GM12878 (cell line): ENCODE data around the gene CELF2. TPM values are rescaled to one million over a fixed set of nuclear protein-coding genes. Genes with fewer than 3 reads are reported as not detected.

ENCODE experiments used
- GATAD2B ChIP-seq: fragments of 450-650 bp; conservative IDR thresholded peaks from 2 replicates; pipeline ENCODE4 v1.6.1; 2017; ENCODE audit warnings: low read depth, mild to moderate bottlenecking, moderate library complexity
- HDGF ChIP-seq: fragments of 450-650 bp; IDR thresholded peaks from 2 replicates; pipeline ENCODE4 v1.6.1; 2016; ENCODE audit warnings: antibody characterized with exemption
- IRF4 ChIP-seq: IDR thresholded peaks from 2 replicates; pipeline ENCODE4 v1.6.1; 2011; ENCODE audit warnings: low read depth, low read length
- POLR2AphosphoS2 ChIP-seq: IDR thresholded peaks from 2 replicates; pipeline ENCODE4 v1.6.1; 2011; ENCODE audit warnings: low read depth, mild to moderate bottlenecking, low read length, improper control_type of control experiment, moderate library complexity
- POU2F2 ChIP-seq: IDR thresholded peaks from 3 replicates; pipeline ENCODE4 v1.6.1; 2011; ENCODE audit warnings: low read depth, mild to moderate bottlenecking, low read length, borderline replicate concordance
- RUNX3 ChIP-seq: IDR thresholded peaks from 2 replicates; pipeline ENCODE4 v1.6.1; 2012; ENCODE audit warnings: low read length, inconsistent platforms
- TCF3 ChIP-seq: IDR thresholded peaks from 2 replicates; pipeline ENCODE4 v1.6.1; 2012; ENCODE audit warnings: low read depth, mild to moderate bottlenecking, low read length, borderline replicate concordance; ENCODE audit not compliant: insufficient read depth
- ZZZ3 ChIP-seq: IDR thresholded peaks from 2 replicates; pipeline ENCODE4 v1.6.1; 2011; ENCODE audit warnings: low read depth; ENCODE audit not compliant: control insufficient read depth, insufficient read length
- polyA plus RNA-seq, 11 experiments: library from polyadenylated mRNA; depleted of rRNA in 4 of 11; unstranded in 6 of 11; stranded (reverse) in 5 of 11; fragments of >200 nt; fragmentation: Nextera tagmentation in 4 of 11; fragmentation: Illumina TruSeq in 1 of 11; extraction: Ambion mirVana in 4 of 11; extraction: Trizol in 1 of 11; gene quantifications; 1 replicate in 1 of 11; 2 replicates in 10 of 11; pipeline versions ENCODE4 v1.2.1 to v1.2.3, GENCODE V29; 2011 to 2016; ENCODE audit warnings: inconsistent platforms in 2 of 11, missing spikeins in 2 of 11, low read depth in 1 of 11
- total RNA-seq, 4 experiments: library from RNA; depleted of rRNA in 3 of 4; stranded (reverse); fragments of >200 nt in 3 of 4; fragmentation: Illumina TruSeq in 1 of 4; extraction: Trizol in 1 of 4; gene quantifications; 2 replicates each; pipeline versions ENCODE4 v1.2.1 to v1.2.3, GENCODE V29; 2013 to 2021
- TF ChIP-seq, protein P1 (sequence below): fragments of 450-650 bp; conservative IDR thresholded peaks from 2 replicates; pipeline ENCODE4 v1.6.1; 2017; ENCODE audit warnings: mild to moderate bottlenecking, moderate library complexity
- TF ChIP-seq, protein P2 (sequence below): fragments of 450-650 bp; IDR thresholded peaks from 2 replicates; pipeline ENCODE4 v1.6.1; 2016; ENCODE audit warnings: mild to moderate bottlenecking
- TF ChIP-seq, protein P3 (sequence below): IDR thresholded peaks from 2 replicates; pipeline ENCODE4 v1.6.1; 2012; ENCODE audit warnings: low read depth, low read length, improper control_type of control experiment

The CELF2 gene
- total and polyA plus RNA-seq, 10 of the 15 experiments (the other 5 are each of a cell fraction or from before 2014, with no cell fraction given), result 20.8 to 129 (median 86.3) TPM

DNA sequence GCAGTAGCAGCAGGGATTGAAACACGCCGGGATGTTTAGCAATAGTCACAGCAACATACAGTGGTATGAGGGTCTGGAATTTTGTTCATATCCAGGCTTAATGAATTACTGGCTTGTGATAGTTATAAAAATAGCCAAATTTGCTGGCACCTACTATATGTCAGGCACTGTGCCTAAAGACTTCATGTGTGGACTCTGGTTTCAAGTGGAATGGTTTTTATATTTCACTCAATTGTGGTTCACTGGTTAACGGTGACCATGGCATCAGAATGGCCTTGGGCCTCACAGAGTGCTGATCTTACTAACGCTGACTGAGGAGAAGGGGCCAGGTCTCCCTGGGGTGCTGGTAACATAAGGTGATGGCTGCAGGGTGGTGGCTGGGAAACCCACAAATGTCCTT, 55.7 kb downstream of the CELF2 start (continued):
- TF ChIP-seq, protein P1, sequence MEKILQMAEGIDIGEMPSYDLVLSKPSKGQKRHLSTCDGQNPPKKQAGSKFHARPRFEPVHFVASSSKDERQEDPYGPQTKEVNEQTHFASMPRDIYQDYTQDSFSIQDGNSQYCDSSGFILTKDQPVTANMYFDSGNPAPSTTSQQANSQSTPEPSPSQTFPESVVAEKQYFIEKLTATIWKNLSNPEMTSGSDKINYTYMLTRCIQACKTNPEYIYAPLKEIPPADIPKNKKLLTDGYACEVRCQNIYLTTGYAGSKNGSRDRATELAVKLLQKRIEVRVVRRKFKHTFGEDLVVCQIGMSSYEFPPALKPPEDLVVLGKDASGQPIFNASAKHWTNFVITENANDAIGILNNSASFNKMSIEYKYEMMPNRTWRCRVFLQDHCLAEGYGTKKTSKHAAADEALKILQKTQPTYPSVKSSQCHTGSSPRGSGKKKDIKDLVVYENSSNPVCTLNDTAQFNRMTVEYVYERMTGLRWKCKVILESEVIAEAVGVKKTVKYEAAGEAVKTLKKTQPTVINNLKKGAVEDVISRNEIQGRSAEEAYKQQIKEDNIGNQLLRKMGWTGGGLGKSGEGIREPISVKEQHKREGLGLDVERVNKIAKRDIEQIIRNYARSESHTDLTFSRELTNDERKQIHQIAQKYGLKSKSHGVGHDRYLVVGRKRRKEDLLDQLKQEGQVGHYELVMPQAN, result no peak
- TF ChIP-seq IRF4 (no peak), POLR2AphosphoS2 (no peak), TCF3 (no peak), ZZZ3 (no peak), GATAD2B (no peak), RUNX3 (no peak), HDGF (no peak), POU2F2 (no peak)
- TF ChIP-seq, protein P2, sequence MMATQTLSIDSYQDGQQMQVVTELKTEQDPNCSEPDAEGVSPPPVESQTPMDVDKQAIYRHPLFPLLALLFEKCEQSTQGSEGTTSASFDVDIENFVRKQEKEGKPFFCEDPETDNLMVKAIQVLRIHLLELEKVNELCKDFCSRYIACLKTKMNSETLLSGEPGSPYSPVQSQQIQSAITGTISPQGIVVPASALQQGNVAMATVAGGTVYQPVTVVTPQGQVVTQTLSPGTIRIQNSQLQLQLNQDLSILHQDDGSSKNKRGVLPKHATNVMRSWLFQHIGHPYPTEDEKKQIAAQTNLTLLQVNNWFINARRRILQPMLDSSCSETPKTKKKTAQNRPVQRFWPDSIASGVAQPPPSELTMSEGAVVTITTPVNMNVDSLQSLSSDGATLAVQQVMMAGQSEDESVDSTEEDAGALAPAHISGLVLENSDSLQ, result no peak
- TF ChIP-seq, protein P3, sequence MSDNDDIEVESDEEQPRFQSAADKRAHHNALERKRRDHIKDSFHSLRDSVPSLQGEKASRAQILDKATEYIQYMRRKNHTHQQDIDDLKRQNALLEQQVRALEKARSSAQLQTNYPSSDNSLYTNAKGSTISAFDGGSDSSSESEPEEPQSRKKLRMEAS, result no peak
- TF ChIP-seq, all 136 proteins: peak for 0
